ENCODE results near the gene ABCA9. TPM values are rescaled to one million over a fixed set of nuclear protein-coding genes. Genes with fewer than 3 reads are reported as not detected.
"Not testable (repeated sequence)": the region's sequence is repeated elsewhere in the genome, so short reads cannot be mapped to it uniquely, and the experiment has no call there.

ABCA9 gene
- total RNA-seq, 3 donors from 2014 or later, result 18.0 to 92.7 (median 56.7) TPM

GRCh38 chr17:68953340-68953997 is 107.3 kb downstream of the ABCA9 start:
- H3K4me1 ChIP-seq, result no peaks in the 10 kb centered on the region
- intact Hi-C loops (cut with DNase I; ENCODE audit: low total_unique reads), result no loop called here
- no peaks in the 10 kb centered on the region for H3K36me3 ChIP-seq
- no peak for DNase-seq (ENCODE audit: low spot score in 2 of 2)
- peak overlapping the region; percentile 21 to 57 (median 32) for H3K4me3 ChIP-seq
- H3K9me3 ChIP-seq, result no peaks in the 10 kb centered on the region
- H3K27me3 ChIP-seq, result no peaks in the 10 kb centered on the region
- H3K27ac ChIP-seq, result no peak overlapping the region
- TF ChIP-seq CTCF (IDR thresholded peaks at IDR 0.05) (no peak), POLR2AphosphoS5 (IDR thresholded peaks at IDR 0.05) (no peak), POLR2A (IDR thresholded peaks at IDR 0.05) (no peak)

GRCh38 chr17:68950725-68951124 is 110.0 kb downstream of the ABCA9 start:
- no peak for TF ChIP-seq POLR2A (IDR thresholded peaks at IDR 0.05)
- TF ChIP-seq CTCF (IDR thresholded peaks at IDR 0.05), result no peak
- no peak for TF ChIP-seq POLR2AphosphoS5 (IDR thresholded peaks at IDR 0.05)
- Histone ChIP-seq H3K9me3 (no peaks in the 10 kb centered on the region), H3K27ac (no peak overlapping the region), H3K4me3 (no peak overlapping the region), H3K36me3 (no peaks in the 10 kb centered on the region), H3K4me1 (no peaks in the 10 kb centered on the region), H3K27me3 (no peaks in the 10 kb centered on the region)
- intact Hi-C loops (cut with DNase I; ENCODE audit: low total_unique reads), result no loop called here
- DNase-seq (ENCODE audit: low spot score in 2 of 2), result no peak

GRCh38 chr17:68947868-68948267 is 112.9 kb downstream of the ABCA9 start:
- DNase-seq (ENCODE audit: low spot score in 2 of 2); H3K9me3 ChIP-seq; H3K36me3 ChIP-seq; H3K4me1 ChIP-seq; H3K4me3 ChIP-seq; H3K27ac ChIP-seq; H3K27me3 ChIP-seq; intact Hi-C loops (cut with DNase I; ENCODE audit: low total_unique reads): not testable (repeated sequence)

GRCh38 chr17:68944435-68945035 is 116.2 kb downstream of the ABCA9 start:
- Histone ChIP-seq H3K36me3 (no peaks in the 10 kb centered on the region), H3K4me3 (no peak overlapping the region), H3K27me3 (no peaks in the 10 kb centered on the region), H3K9me3 (no peaks in the 10 kb centered on the region), H3K27ac (no peak overlapping the region), H3K4me1 (no peaks in the 10 kb centered on the region)
- intact Hi-C loops (cut with DNase I; ENCODE audit: low total_unique reads), result no loop called here
- no peak for DNase-seq (ENCODE audit: low spot score in 2 of 2)
- no peak for TF ChIP-seq POLR2A (IDR thresholded peaks at IDR 0.05)
- TF ChIP-seq CTCF (IDR thresholded peaks at IDR 0.05), result no peak
- no peak for TF ChIP-seq POLR2AphosphoS5 (IDR thresholded peaks at IDR 0.05)

GRCh38 chr17:68943812-68944182 is 116.9 kb downstream of the ABCA9 start:
- H3K4me1 ChIP-seq; H3K9me3 ChIP-seq; intact Hi-C loops (cut with DNase I; ENCODE audit: low total_unique reads); DNase-seq (ENCODE audit: low spot score in 2 of 2); H3K4me3 ChIP-seq; H3K27ac ChIP-seq; H3K27me3 ChIP-seq; H3K36me3 ChIP-seq: not testable (repeated sequence)

GRCh38 chr17:68943123-68943811 is 117.5 kb downstream of the ABCA9 start:
- intact Hi-C loops (cut with DNase I; ENCODE audit: low total_unique reads), result no loop called here
- TF ChIP-seq CTCF (IDR thresholded peaks at IDR 0.05), result no peak
- no peak for TF ChIP-seq POLR2AphosphoS5 (IDR thresholded peaks at IDR 0.05)
- no peak for TF ChIP-seq POLR2A (IDR thresholded peaks at IDR 0.05)
- Histone ChIP-seq H3K9me3 (no peaks in the 10 kb centered on the region), H3K4me3 (no peak overlapping the region), H3K36me3 (no peaks in the 10 kb centered on the region), H3K27ac (no peak overlapping the region), H3K27me3 (no peaks in the 10 kb centered on the region), H3K4me1 (no peaks in the 10 kb centered on the region)
- DNase-seq (ENCODE audit: low spot score in 2 of 2), result no peak

All from breast epithelium (tissue), 4 donors.